SK-N-MC (cell line): ENCODE results near the gene AKNA.
"Not testable (repeated sequence)": the region's sequence is repeated elsewhere in the genome, so short reads cannot be mapped to it uniquely, and the experiment has no call there.

Experiments used
- DNase-seq: peaks from one replicate; pipeline ENCODE4 v3.0.0-alpha.2; 2011; ENCODE audit warnings: low read depth, low spot score
- H3K27ac ChIP-seq: fragments of 200-600 bp; sonication (generic); 2 replicates; pipeline ENCODE4 v1.5.1; 2016; ENCODE audit warnings: mixed run types
- H3K36me3 ChIP-seq: fragments of 200-600 bp; sonication (generic); 2 replicates; pipeline ENCODE4 v1.6.1; 2017; ENCODE audit warnings: antibody characterized with exemption, low read length, mixed read lengths; ENCODE audit not compliant: insufficient read depth
- H3K4me3 ChIP-seq: fragments of 200-600 bp; sonication (generic); 2 replicates; pipeline ENCODE4 v1.5.1; 2016
- H3K9ac ChIP-seq: fragments of 200-600 bp; sonication (generic); 2 replicates; pipeline ENCODE4 v1.8.0; 2017; ENCODE audit warnings: mixed run types, mixed read lengths; ENCODE audit not compliant: insufficient read length
- H3K9me3 ChIP-seq: fragments of 200-600 bp; sonication (generic); 2 replicates; pipeline ENCODE4 v1.6.1; 2017; ENCODE audit warnings: low read depth, mild to moderate bottlenecking, antibody characterized with exemption, low read length, moderate library complexity, mixed read lengths
- EZH2 ChIP-seq: fragments of 200-600 bp; sonication (generic); IDR thresholded peaks from one replicate; pipeline ENCODE4 v1.6.1; 2017; ENCODE audit warnings: antibody characterized with exemption
- FOXP2 ChIP-seq: optimal IDR thresholded peaks from 2 replicates; pipeline ENCODE3; 2011; ENCODE audit warnings: mild to moderate bottlenecking, moderate library complexity; ENCODE audit not compliant: insufficient read depth; ENCODE audit errors: extremely low read length, control extremely low read depth
- POLR2AphosphoS5 ChIP-seq: IDR thresholded peaks from 2 replicates; pipeline ENCODE4 v1.6.1; 2012; ENCODE audit warnings: mild to moderate bottlenecking, low read depth, low read length, borderline replicate concordance

AKNA gene

GRCh38 chr9:114341991-114342390 lies 45.8 kb downstream of the AKNA start:
- H3K36me3 ChIP-seq: peaks cover 73% of the 10 kb centered on the region; the same call in 1 of the 2 replicates

GRCh38 chr9:114341152-114341830 lies 46.5 kb downstream of the AKNA start:
- Histone ChIP-seq H3K27ac (no peak overlapping the region), H3K36me3 (peaks cover 67% of the 10 kb centered on the region; the same call in 1 of the 2 replicates)
- TF ChIP-seq FOXP2 (no peak), EZH2 (no peak), POLR2AphosphoS5 (no peak)

More at GRCh38 chr9:114341991-114342390, 45.8 kb downstream of the AKNA start:
- no peak for DNase-seq
- H3K4me3 ChIP-seq: no peak overlapping the region
- no peaks in the 10 kb centered on the region for H3K9me3 ChIP-seq
- H3K9ac ChIP-seq: no peak overlapping the region
- no peak for TF ChIP-seq POLR2AphosphoS5
- TF ChIP-seq FOXP2: no peak
- TF ChIP-seq EZH2: no peak
- H3K27ac ChIP-seq: no peak overlapping the region

DNA sequence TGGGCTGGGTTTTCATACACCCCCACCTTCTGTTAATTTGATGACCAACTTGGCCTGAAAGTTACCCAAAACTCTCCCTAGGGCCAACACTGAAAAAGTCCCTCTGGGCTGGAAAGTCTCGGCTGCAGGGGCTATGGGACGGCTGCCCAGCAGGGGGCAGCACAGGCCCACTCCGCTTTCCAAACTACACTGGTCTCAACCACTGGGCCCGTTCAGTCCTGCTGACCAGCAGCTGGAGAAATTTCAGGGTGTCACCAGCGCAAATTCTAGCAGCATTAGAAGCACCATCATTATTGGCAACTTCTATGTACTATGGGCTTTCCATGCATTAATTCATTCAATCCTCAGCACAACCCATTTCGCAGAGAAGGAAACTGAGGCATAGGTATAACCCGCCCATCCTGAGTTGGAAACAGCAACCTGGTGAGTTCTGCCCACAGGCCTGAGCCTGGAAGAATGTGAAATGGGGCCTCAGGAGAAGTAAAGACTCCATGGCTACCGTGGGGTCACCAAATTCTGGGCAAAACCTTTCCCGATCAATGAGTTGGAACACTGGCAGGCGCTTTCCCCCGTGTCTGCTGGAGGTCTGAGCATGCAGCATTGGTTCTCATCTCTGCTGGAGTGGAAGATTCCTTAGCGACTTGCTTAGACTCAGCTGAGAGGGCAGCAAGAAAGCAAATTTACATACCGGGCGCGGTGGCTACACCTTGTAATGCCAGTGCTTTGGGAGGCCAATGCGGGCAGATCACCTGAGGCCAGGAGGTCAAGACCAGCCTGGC lies 48.5 kb downstream of the AKNA start:
- DNase-seq: no peak
- peaks cover 51% of the 10 kb centered on the region; the same call in 1 of the 2 replicates for H3K36me3 ChIP-seq

More at GRCh38 chr9:114341152-114341830, 46.5 kb downstream of the AKNA start:
- no peaks in the 10 kb centered on the region for H3K9me3 ChIP-seq
- DNase-seq: no peak
- H3K9ac ChIP-seq: no peak overlapping the region
- no peak overlapping the region for H3K4me3 ChIP-seq

DNA sequence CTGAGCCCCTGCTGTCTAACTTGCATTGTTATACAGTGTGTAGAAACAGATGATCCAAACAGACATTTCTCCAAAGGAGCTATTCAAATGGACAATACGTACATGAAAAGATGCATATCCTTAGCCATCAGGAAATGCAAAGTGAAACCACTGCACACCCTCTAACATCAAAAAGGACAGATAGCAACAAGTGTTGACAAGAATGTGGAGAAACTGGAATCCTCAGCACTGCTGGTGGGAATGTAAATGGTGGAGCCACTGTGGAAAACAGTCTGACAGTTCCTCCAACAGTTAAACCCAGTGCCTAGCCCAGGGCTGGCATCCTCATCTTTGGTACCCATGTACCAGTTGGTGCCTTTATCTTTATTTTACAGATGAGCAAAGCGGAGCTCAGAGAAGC lies 49.6 kb downstream of the AKNA start:
- DNase-seq: no peak
- no peak overlapping the region for H3K9ac ChIP-seq
- TF ChIP-seq EZH2: no peak
- no peak for TF ChIP-seq POLR2AphosphoS5
- no peak for TF ChIP-seq FOXP2
- H3K27ac ChIP-seq: no peak overlapping the region
- H3K4me3 ChIP-seq: no peak overlapping the region
- peaks cover 40% of the 10 kb centered on the region; the same call in 1 of the 2 replicates for H3K36me3 ChIP-seq
- no peaks in the 10 kb centered on the region for H3K9me3 ChIP-seq

More for the DNA sequence above, 48.5 kb downstream of the AKNA start:
- Histone ChIP-seq H3K9ac (no peak overlapping the region), H3K9me3 (no peaks in the 10 kb centered on the region), H3K4me3 (no peak overlapping the region), H3K27ac (no peak overlapping the region)
- no peak for TF ChIP-seq FOXP2
- TF ChIP-seq EZH2: no peak
- TF ChIP-seq POLR2AphosphoS5: no peak

DNA sequence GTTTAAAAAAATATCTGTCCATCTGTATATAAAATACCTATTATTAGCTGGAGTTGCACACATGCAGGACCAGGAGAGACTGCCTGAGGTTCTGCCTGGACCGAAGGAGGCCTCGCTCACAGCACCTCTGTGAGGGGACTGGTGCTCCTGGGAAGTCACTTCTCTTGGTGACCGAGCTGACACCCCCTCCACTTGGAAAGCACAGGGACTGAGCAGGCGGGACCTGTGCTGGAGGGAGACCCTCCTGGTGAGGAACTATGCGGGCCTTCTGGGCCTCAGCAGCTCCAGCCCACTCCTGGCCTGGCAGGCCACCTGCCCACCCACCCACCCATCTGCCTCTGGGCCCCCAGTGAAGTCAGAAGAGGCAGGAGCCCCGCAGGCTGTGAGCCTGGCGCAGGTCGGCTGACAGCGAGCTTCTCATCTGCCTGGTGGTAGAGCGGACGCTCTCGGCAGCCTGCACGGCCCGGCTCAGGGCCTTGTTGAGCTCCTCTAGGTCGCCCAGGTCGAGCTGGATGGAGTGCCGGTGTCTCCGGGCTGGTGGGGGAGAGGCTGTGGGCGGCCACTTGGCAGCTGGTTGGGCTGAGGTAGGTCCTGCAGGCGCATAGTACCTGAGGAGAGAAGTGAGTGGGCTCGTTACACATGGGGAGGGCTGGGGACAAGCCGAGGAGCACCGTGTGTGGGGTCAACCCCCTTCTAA lies 50.9 kb downstream of the AKNA start:
- Histone ChIP-seq H3K9me3 (no peaks in the 10 kb centered on the region), H3K36me3 (peaks cover 34% of the 10 kb centered on the region; the same call in 1 of the 2 replicates), H3K4me3 (no peak overlapping the region), H3K27ac (no peak overlapping the region), H3K9ac (no peak overlapping the region)
- no peak for DNase-seq
- TF ChIP-seq EZH2 (no peak), POLR2AphosphoS5 (no peak), FOXP2 (no peak)

DNA sequence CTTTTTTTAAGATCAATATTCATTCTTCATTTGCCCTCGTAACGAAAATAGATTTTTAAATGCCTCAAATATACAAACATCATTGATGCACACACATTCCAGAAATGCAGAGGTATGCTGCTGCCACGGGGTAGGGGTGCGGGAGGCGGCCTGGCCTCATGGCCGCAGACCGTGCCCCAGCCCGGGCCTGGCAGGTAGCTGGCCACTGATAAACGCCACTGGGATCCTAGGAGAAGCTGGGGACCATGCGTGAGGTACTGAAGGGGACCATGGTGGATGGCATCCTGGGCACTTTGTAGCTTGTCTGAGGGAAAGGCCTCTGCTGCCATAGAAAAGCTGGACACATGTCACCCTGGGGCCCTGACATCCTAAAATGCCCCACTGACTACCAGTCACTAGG lies 51.6 kb downstream of the AKNA start:
- no peak overlapping the region for H3K9ac ChIP-seq
- no peaks in the 10 kb centered on the region for H3K9me3 ChIP-seq
- no peak for DNase-seq
- TF ChIP-seq EZH2: no peak
- H3K4me3 ChIP-seq: no peak overlapping the region
- H3K36me3 ChIP-seq: peaks cover 28% of the 10 kb centered on the region; the same call in 1 of the 2 replicates
- H3K27ac ChIP-seq: no peak overlapping the region

DNA sequence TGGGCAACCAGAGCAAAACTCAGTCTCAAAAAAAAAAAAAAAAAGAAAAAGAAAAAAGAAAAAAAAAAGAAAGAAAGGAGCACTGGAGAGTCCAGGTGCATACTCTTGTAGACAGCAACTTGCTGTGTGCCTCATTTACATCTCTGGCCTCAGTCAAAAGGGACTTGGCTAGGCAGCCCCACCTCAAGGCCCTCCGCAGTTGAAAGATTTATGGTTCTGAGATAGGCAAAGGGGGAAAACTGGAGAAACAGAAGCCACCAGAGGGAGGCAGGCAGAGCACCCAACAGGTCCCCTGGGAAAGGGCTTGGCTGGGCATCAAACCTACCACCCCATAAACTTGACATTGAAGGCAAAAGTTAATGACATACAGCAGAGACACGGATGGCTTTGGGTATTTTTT lies 52.0 kb downstream of the AKNA start:
- no peak overlapping the region for H3K9ac ChIP-seq
- no peak for TF ChIP-seq FOXP2
- no peak for TF ChIP-seq EZH2
- no peak for TF ChIP-seq POLR2AphosphoS5
- DNase-seq: no peak
- H3K4me3 ChIP-seq: no peak overlapping the region
- H3K27ac ChIP-seq: no peak overlapping the region
- H3K36me3 ChIP-seq: peaks cover 26% of the 10 kb centered on the region; the same call in 1 of the 2 replicates
- H3K9me3 ChIP-seq: no peaks in the 10 kb centered on the region

DNA sequence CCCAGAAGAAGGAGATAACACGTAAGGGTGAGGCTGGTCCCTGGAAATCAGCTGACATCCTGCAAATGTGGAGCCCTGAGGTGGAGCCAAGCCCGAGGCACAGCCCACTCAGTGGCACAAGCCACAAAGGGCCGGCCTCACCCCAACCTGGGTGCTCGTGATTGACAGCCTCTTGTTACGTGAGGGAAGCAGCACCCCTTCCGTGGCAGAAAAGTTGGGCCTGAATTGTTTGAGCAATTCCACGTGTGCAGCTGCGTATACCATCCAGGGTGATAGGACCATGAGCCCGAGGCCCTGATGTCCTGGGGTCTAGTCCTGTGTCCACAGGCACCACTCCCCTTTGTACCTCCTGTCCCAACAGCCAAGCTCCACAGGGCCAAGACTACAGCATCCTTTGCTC lies 53.3 kb downstream of the AKNA start:
- Histone ChIP-seq H3K9ac (no peak overlapping the region), H3K36me3 (peaks cover 14% of the 10 kb centered on the region; the same call in 1 of the 2 replicates)
- TF ChIP-seq POLR2AphosphoS5: no peak
- TF ChIP-seq EZH2: no peak
- no peak for TF ChIP-seq FOXP2

GRCh38 chr9:114333718-114334117 lies 54.1 kb downstream of the AKNA start:
- not testable (repeated sequence) for H3K9ac ChIP-seq, H3K36me3 ChIP-seq, H3K27ac ChIP-seq, H3K9me3 ChIP-seq, H3K4me3 ChIP-seq, DNase-seq

More for the DNA sequence above, 53.3 kb downstream of the AKNA start:
- H3K4me3 ChIP-seq: no peak overlapping the region
- DNase-seq: no peak
- no peaks in the 10 kb centered on the region for H3K9me3 ChIP-seq
- H3K27ac ChIP-seq: no peak overlapping the region

GRCh38 chr9:114332474-114333040 lies 55.2 kb downstream of the AKNA start:
- H3K4me3 ChIP-seq, H3K36me3 ChIP-seq, H3K27ac ChIP-seq, H3K9me3 ChIP-seq, DNase-seq, H3K9ac ChIP-seq: not testable (repeated sequence)
